ENCODE measurements around the gene FOXO6. TPM values are rescaled to one million over a fixed set of nuclear protein-coding genes. Genes with fewer than 3 reads are reported as not detected.

The FOXO6 gene
- total and polyA plus RNA-seq, 2 experiments from 2014 or later, result not detected

- Histone ChIP-seq H3K9me3 (ENCODE audit: low read depth) (no peaks in the 10 kb centered on the region), H3K36me3 (ENCODE audit: low read depth) (no peaks in the 10 kb centered on the region), H3K4me3 (no peak overlapping the region), H2AFZ (no peak overlapping the region), H3K27ac (no peak overlapping the region), H3K9ac (no peak overlapping the region), H3K27me3 (replicated peaks; ENCODE audit: insufficient read depth) (no peaks in the 10 kb centered on the region; the same call in 1 of the 2 replicates), H3K79me2 (ENCODE audit: insufficient read depth) (no peaks in the 10 kb centered on the region), H4K20me1 (ENCODE audit: insufficient read depth) (no peaks in the 10 kb centered on the region), H3F3A (ENCODE audit: insufficient read depth) (no peaks in the 10 kb centered on the region), H3K4me1 (ENCODE audit: insufficient read depth) (no peaks in the 10 kb centered on the region), H3K4me2 (ENCODE audit: unreplicated experiment) (no peak overlapping the region), H3K9me2 (ENCODE audit: insufficient read depth) (no peaks in the 10 kb centered on the region)
- 67% methylated on average over 6 of the region's 6 CpGs for WGBS, 2 experiments (ENCODE audit: low coverage in 1 of 2, low lambda C conversion rate in 2 of 2, missing lambda C conversion rate in 2 of 2)
- in situ Hi-C loops (cut with MboI), result no loop called here
- DNase-seq, result no peak
- no peak for TF ChIP-seq EZH2 (IDR thresholded peaks at IDR 0.05; ENCODE audit: insufficient read depth, poor library complexity, severe bottlenecking)
- no peak for TF ChIP-seq EZH2phosphoT487 (IDR thresholded peaks at IDR 0.05; ENCODE audit: insufficient read depth, low read depth)
Observed at GRCh38 chr1:41351262-41352151, 9.7 kb upstream of the FOXO6 start.

- Histone ChIP-seq H4K20me1 (ENCODE audit: insufficient read depth) (no peaks in the 10 kb centered on the region), H3K27me3 (replicated peaks; ENCODE audit: insufficient read depth) (no peaks in the 10 kb centered on the region; the same call in 1 of the 2 replicates), H3K4me1 (ENCODE audit: insufficient read depth) (no peaks in the 10 kb centered on the region), H3K9me2 (ENCODE audit: insufficient read depth) (no peaks in the 10 kb centered on the region), H3K4me2 (ENCODE audit: unreplicated experiment) (no peak overlapping the region), H3F3A (ENCODE audit: insufficient read depth) (no peaks in the 10 kb centered on the region), H3K27ac (no peak overlapping the region), H3K36me3 (ENCODE audit: low read depth) (no peaks in the 10 kb centered on the region), H3K9ac (no peak overlapping the region), H3K4me3 (no peak overlapping the region), H3K9me3 (ENCODE audit: low read depth) (no peaks in the 10 kb centered on the region), H3K79me2 (ENCODE audit: insufficient read depth) (no peaks in the 10 kb centered on the region), H2AFZ (no peak overlapping the region)
- DNase-seq, result no peak
- no peak for TF ChIP-seq EZH2 (IDR thresholded peaks at IDR 0.05; ENCODE audit: insufficient read depth, poor library complexity, severe bottlenecking)
- no peak for TF ChIP-seq EZH2phosphoT487 (IDR thresholded peaks at IDR 0.05; ENCODE audit: insufficient read depth, low read depth)
- in situ Hi-C loops (cut with MboI), result no loop called here
- 79 to 85% methylated on average over 9 of the region's 9 CpGs for WGBS, 2 experiments (ENCODE audit: low coverage in 1 of 2, low lambda C conversion rate in 2 of 2, missing lambda C conversion rate in 2 of 2)
Observed at GRCh38 chr1:41353744-41354143, 7.5 kb upstream of the FOXO6 start.

GRCh38 chr1:41354956-41355355 lies 6.3 kb upstream of the FOXO6 start:
- Histone ChIP-seq H3K9me2 (ENCODE audit: insufficient read depth) (no peaks in the 10 kb centered on the region), H3K79me2 (ENCODE audit: insufficient read depth) (no peaks in the 10 kb centered on the region), H3F3A (ENCODE audit: insufficient read depth) (no peaks in the 10 kb centered on the region), H3K9ac (no peak overlapping the region), H3K36me3 (ENCODE audit: low read depth) (no peaks in the 10 kb centered on the region), H3K4me1 (ENCODE audit: insufficient read depth) (no peaks in the 10 kb centered on the region), H2AFZ (no peak overlapping the region), H3K4me2 (ENCODE audit: unreplicated experiment) (no peak overlapping the region), H3K27me3 (replicated peaks; ENCODE audit: insufficient read depth) (no peaks in the 10 kb centered on the region; the same call in 1 of the 2 replicates), H3K27ac (no peak overlapping the region), H4K20me1 (ENCODE audit: insufficient read depth) (no peaks in the 10 kb centered on the region), H3K9me3 (ENCODE audit: low read depth) (no peaks in the 10 kb centered on the region), H3K4me3 (no peak overlapping the region)
- 61 to 62% methylated on average over 3 of the region's 3 CpGs for WGBS, 2 experiments (ENCODE audit: low coverage in 1 of 2, low lambda C conversion rate in 2 of 2, missing lambda C conversion rate in 2 of 2)
- no peak for DNase-seq
- TF ChIP-seq EZH2phosphoT487 (IDR thresholded peaks at IDR 0.05; ENCODE audit: insufficient read depth, low read depth) (no peak), EZH2 (IDR thresholded peaks at IDR 0.05; ENCODE audit: insufficient read depth, poor library complexity, severe bottlenecking) (no peak)
- in situ Hi-C loops (cut with MboI), result no loop called here

- 100% methylated on average over 1 of the region's 1 CpG for WGBS, 2 experiments (ENCODE audit: low coverage in 1 of 2, low lambda C conversion rate in 2 of 2, missing lambda C conversion rate in 2 of 2)
- Histone ChIP-seq H3F3A (ENCODE audit: insufficient read depth) (no peaks in the 10 kb centered on the region), H4K20me1 (ENCODE audit: insufficient read depth) (no peaks in the 10 kb centered on the region), H3K36me3 (ENCODE audit: low read depth) (no peaks in the 10 kb centered on the region), H3K79me2 (ENCODE audit: insufficient read depth) (no peaks in the 10 kb centered on the region), H3K27ac (no peak overlapping the region), H3K9me2 (ENCODE audit: insufficient read depth) (no peaks in the 10 kb centered on the region), H3K4me1 (ENCODE audit: insufficient read depth) (no peaks in the 10 kb centered on the region), H3K27me3 (replicated peaks; ENCODE audit: insufficient read depth) (no peaks in the 10 kb centered on the region; the same call in 1 of the 2 replicates), H3K4me3 (no peak overlapping the region), H2AFZ (no peak overlapping the region), H3K4me2 (ENCODE audit: unreplicated experiment) (no peak overlapping the region), H3K9ac (no peak overlapping the region), H3K9me3 (ENCODE audit: low read depth) (no peaks in the 10 kb centered on the region)
- TF ChIP-seq EZH2phosphoT487 (IDR thresholded peaks at IDR 0.05; ENCODE audit: insufficient read depth, low read depth) (no peak), EZH2 (IDR thresholded peaks at IDR 0.05; ENCODE audit: insufficient read depth, poor library complexity, severe bottlenecking) (no peak)
- in situ Hi-C loops (cut with MboI), result no loop called here
- DNase-seq, result no peak
Observed at GRCh38 chr1:41355356-41355755, 5.9 kb upstream of the FOXO6 start.
